ENCODE data around the gene CTDP1.

Gene CTDP1

DNA sequence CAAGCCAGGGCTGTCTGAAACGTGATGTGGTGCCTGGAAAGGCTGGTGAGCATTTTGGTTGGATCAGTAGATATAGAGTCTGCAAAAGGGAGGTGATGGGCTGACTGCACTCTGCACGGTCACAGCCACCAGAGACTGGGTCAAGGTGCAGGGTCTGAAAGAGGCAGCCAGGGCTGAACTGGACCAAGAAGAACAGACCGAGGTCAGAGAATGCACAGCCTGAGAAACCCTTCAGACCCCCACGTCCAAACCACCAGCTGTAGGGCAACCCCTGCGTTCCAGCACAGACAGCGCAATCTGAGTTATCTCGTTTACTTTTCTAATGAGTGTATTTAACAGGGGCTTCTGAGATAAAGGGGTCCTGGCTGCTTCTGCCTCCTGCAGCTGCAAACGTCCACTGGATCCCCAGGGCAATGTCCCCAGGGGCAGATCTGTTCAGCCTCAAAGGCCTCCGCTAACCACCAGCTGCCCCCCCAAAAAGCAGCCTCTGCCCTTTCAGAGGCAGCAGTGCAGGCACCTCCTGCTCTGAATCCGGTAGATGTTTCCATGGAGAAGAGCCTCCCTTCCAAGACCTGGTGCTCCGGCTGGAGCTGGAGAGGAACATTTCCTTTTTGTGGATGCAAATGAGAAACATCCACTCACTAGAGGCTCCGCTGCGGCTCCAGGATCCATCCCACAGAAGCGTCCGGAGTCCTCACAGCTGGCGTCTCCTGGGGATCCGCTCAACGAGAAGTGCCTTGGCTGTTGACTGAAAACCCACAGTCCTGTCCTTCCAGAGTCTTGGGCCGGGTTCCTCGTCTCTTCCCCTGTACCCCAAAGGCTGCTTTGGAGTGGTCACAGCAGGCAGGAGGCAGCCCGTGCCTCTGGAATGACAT is 117.2 kb downstream of the CTDP1 start:
- DNase-seq (ENCODE audit: low read depth) = no peak

DNA sequence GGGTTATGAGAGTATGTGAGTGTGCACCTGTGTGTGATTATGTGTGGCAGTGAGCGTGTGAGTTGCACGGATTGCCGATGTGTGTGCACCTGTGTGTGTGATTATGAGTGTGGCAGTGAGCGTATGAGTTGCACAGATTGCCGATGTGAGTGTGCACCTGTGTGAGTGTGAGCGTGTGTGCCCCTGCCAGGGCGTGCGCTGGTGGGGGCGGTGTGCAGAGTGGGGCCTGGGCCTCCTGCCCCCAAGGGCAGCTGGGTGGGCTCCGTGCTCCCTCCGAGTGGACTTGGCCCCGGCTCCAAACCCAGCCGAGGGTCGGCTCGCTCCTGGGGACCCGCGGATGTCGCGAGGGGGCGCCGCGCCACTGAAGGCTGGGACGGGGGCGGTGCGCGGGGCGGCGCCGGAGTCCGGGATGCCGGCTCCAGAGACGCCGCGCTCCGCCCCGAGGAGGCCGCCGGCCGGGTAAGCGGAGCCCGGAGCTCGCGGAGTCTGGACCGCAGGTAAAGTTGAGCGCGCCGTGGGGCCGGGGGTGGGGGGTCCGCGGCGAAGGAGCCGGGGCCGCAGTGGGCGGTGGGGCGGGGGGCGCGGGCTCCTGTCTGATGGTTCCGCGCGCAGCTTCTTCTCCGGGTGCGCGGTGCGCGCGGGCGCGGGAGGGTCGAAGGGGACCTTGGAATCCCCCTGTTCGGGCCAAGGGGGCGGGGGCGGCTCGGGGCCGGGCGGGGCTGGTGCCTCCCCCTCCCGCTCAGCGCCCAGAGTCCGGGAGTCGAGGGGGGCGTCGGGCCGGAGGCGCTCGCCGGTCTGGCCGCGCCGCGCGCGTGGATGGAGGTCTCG is 118.1 kb downstream of the CTDP1 start, which contains the start of gene KCNG2:
Gene KCNG2 (plus strand): TSS at position 421 of the 828 bp plus-strand sequence. CDS start 65,730 bp downstream, outside the sequence.
- no peak for DNase-seq (ENCODE audit: low read depth)

DNA sequence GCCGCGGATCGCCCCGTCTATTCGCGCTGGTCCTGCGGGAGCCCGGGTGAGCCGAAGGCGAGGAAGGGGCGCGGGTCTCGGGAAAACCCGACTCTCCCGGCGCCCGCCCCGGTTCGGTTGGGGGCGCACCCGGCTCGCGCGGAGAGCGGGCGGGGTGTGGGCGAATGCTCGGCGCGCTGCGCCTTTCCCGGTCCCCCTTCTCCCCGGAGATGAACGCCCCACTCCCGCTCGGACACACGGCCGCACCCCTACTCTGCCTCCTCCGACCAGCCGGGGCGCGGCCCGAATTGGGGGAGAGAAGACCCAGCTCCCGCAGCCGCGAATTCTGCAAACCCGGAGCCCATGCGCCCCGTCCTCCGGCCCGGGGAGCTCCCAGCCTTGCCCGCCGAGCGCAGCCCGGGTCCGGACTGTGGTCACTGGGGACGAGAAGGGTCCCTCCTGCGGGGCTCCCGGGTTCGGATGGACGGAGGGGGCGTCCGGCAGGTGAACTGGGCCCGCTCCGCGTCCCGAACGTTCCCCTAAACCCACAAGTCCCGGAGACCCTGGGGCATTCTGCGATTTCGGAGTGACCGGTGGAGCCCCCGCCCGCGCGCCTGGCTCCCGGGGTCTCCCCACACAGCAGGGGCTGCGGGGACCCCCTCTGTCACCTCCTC is 118.9 kb downstream of the CTDP1 start:
- DNase-seq (ENCODE audit: low read depth) = no peak

DNA sequence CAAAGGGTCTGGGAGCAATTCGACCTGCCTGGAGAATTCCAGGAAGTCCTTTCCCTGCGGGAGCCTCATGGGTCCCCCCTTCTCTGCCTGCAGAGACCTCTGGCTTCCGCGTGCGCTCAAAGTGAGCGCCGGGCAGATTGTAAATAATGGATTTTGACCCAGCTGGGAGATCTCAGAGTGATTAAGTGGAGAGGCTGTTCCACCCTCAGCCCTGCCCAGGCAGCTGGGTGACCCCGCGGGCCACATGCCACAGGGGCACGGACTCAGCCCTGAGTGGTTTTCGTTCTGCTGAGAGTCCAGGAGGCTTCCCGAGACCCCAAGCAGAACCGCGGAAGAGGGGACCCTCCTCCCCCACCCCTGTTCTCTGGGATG is 119.4 kb downstream of the CTDP1 start:
- no peak for DNase-seq (ENCODE audit: low read depth)

DNA sequence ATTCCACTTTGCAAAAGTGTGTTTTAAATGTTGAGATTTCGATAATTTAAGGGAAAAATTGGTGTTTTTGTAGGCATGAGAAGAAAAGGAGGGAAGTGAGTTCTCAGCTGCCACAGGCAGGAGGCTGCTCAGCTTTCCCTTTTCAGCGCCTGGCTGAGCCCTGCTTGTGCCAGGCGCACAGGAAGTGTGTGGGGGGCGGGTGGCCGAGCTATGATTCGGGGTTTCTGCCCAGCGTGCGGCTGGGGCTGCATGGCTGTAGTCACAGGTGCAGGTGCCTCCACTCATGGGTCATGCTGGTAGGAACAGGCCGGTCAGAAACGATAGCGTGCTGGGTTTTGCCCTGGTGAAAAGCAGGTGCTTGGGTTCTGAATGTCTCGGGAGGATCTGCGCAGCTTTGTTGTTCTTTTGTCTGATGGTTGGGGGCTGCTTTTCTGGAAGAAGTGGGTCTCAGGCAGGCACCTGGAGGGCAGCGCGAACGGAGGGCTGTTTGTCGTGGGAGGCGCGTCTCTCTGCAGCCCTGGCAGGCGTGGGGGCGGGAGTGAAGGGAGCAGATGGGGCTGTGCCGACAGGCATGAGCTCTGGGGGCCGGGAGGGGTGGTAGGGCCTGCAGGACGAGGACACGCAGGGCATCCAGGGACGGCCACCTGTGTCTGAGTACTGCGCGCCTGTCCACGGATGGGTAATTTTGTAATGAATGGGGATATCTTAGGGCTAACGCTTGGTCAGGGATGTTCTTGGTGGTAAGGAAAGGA is 120.2 kb downstream of the CTDP1 start:
- no peak for DNase-seq (ENCODE audit: low read depth)

DNA sequence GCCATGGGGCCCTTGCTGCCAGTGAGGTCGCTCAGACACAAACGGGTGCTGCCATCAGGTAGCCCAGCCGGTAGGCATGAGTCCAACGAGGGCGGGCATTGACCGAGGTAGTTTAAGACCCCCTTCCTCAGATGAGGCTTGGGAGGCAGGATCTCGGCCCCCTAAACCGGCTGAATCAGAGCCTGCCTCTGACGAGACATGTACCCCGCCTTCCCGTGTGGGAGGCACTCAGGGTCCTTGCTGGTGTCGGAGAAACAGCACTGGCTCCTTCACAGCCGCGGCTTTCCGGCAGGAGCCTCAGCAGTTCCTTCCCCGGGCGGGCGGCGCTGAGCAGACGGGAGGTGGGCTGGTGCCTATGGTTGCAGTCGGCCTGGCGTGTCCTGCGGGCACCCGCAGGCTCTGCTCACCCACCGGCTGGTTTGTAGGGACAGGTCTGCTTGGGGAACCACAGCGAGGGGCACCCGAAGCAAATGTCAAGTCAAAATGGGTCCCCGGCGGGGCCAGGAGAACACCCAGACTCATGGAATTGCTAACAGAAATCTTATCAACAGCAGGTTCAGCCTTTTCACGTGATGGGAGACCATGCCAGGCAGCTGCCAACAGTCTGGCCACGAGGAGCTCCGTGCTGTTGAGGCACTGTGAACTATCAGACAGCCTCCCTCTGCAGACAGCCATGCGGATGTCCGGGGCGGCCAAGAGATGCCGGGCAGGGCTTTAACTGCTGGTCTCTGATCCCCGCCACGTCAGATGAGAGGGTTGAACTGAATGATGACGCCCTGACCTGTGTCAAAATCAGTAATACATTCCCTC is 121.0 kb downstream of the CTDP1 start:
- DNase-seq (ENCODE audit: low read depth) = no peak

DNA sequence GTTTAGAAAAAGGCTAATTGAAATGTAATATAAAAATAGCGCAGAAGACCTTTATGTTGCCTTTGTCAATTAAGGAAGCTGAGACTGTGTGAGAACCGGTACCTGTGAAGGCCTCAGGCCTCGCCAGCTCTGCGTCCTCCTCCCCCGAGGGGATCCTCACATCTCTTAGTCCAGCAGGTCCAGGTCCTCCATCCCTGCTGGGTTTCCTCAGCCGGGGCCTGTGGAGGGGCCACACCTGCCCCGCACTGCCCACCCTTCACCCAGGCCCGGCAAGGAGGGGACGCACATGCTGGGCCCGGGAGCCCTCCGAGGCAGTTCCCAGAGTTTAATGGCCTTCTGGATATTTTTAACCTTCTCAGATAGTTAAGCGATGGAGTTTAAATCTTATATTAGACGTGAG is 121.6 kb downstream of the CTDP1 start:
- DNase-seq (ENCODE audit: low read depth) = no peak

DNA sequence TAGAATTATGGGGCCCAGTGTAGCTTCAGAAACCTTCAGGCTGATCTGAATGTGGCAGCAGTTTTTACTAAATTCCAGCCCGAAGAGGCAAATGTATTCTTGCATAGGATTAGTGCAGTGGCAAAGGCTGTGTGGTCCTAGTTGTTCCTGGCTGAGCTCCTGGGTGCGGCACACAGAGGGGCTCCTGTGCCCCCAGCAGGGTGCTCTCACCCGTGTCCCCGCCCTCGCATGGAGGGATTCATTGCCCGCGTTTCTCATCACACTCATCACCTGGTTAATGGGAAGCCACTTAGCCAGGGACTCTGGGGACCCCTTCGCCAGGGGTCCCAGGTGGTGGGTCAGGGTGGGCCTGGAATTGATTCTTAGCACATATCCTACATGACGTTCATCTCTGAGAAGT is 122.0 kb downstream of the CTDP1 start:
- DNase-seq (ENCODE audit: low read depth) = no peak

DNA sequence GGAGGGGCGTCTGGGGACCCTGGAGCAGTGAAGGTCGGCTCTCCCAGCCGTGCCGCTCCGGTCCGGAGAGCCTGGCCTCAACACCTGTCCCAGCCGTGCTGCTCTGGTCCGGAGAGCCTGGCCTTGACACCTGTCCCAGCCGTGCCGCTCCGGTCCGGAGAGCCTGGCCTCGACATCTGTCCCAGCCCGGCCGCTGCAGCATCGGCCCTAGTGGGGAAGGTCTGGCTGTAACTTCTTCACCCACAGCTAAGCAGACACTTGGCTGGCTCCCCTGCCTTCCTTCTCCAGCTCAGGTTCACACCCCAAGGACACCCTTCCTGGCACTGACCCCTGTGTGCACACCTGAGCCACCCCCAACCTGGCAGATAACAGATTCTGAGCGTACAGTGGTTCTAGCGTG is 122.7 kb downstream of the CTDP1 start:
- no peak for DNase-seq (ENCODE audit: low read depth)

DNA sequence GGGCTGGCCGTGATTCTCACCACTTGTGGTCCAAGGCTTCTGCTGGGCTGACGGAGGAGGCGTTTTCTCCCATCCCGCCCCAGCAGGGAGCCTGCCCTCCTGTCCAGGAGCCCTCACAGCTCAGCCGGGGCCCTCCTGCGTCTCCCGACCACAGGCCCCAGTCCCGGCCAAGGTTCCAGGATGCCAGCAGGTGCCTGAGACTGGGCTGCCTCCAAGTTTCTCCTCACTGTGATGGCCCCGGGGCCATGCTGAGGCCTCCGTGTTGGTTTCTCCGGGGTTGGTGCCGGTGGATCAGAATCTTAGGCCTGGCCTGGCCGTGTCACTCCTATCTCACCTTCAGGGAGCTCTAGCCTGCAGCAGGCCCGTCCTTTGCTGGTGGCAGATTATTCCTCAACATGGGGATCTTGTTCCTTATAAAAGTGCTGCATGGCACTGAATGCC is 124.0 kb downstream of the CTDP1 start:
- no peak for DNase-seq (ENCODE audit: low read depth)
